Uterus (tissue), 2 donors: ENCODE measurements around the gene KRT84.

Experiments used
- POLR2A ChIP-seq, 2 donors: fragments of 450-650 bp; IDR thresholded peaks; one replicate each; pipeline ENCODE4 v1.6.1; 2016; ENCODE audit warnings: antibody characterized with exemption in 2 of 2, mild to moderate bottlenecking in 1 of 2, moderate library complexity in 1 of 2
- TF ChIP-seq, protein P1 (sequence below), 4 experiments: fragments of 200-600 bp in 2 of 4; fragments of 450-650 bp in 2 of 4; sonication (generic) in 2 of 4; IDR thresholded peaks; one replicate each; pipeline ENCODE4 v1.5.1; 2016 to 2019; ENCODE audit warnings: antibody characterized with exemption in 4 of 4, mild to moderate bottlenecking in 2 of 4, moderate library complexity in 1 of 4

DNA sequence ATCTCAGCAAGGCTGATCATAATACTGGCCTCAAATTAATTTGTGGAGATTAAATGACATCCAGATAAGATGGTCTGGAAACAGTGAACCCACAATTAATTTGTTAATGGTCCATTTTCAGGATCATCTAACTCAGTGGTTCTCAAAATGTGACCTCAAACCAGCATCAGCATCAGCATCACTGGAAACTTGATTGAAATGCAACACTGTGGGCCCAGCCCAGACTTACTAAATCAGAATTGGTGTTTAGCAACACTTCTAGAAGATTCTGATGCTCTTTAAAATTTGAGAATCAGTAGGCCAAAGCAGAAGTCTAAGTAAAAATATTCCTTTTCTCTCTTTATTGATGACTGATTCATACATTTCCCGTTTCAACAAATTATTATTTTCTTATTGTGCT is 31.3 kb upstream of the KRT84 start:
- no peak for TF ChIP-seq POLR2A (IDR thresholded peaks at IDR 0.05)
- TF ChIP-seq, protein P1, sequence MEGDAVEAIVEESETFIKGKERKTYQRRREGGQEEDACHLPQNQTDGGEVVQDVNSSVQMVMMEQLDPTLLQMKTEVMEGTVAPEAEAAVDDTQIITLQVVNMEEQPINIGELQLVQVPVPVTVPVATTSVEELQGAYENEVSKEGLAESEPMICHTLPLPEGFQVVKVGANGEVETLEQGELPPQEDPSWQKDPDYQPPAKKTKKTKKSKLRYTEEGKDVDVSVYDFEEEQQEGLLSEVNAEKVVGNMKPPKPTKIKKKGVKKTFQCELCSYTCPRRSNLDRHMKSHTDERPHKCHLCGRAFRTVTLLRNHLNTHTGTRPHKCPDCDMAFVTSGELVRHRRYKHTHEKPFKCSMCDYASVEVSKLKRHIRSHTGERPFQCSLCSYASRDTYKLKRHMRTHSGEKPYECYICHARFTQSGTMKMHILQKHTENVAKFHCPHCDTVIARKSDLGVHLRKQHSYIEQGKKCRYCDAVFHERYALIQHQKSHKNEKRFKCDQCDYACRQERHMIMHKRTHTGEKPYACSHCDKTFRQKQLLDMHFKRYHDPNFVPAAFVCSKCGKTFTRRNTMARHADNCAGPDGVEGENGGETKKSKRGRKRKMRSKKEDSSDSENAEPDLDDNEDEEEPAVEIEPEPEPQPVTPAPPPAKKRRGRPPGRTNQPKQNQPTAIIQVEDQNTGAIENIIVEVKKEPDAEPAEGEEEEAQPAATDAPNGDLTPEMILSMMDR (IDR thresholded peaks at IDR 0.05): no peak
